Psoas muscle (tissue), 8 donors: ENCODE measurements around the gene GPX1. TPM values are rescaled to one million over a fixed set of nuclear protein-coding genes. Genes with fewer than 3 reads are reported as not detected.
A peak's percentile ranks its signal among the peaks of the same experiment; 100 is the strongest.

ENCODE experiments used
- ATAC-seq, 4 donors: fragments of 200-7000 bp; cut with Tn5 transposase; one replicate each; pipeline ENCODE4 v1.9.1; 2020; ENCODE audit warnings: moderate library complexity in 3 of 4, mild to moderate bottlenecking in 2 of 4
- DNase-seq, 2 donors: peaks; one replicate each; pipeline ENCODE4 v3.0.0-alpha.2; 2020
- H3K27ac ChIP-seq: fragments of 200-600 bp; one replicate; pipeline ENCODE4 v1.8.0; 2022
- H3K27me3 ChIP-seq, 3 donors: fragments of 200-600 bp in 1 of 3; one replicate each; pipeline versions ENCODE4 v1.6.1 to v1.8.0; 2013 to 2022; ENCODE audit warnings: low read length in 2 of 3, mild to moderate bottlenecking in 2 of 3, moderate library complexity in 1 of 3; ENCODE audit not compliant: insufficient read depth in 3 of 3
- H3K36me3 ChIP-seq, 2 donors: fragments of 200-600 bp in 1 of 2; one replicate each; pipeline versions ENCODE4 v1.6.1 to v1.8.0; 2013 to 2022; ENCODE audit warnings: low read depth in 1 of 2, mild to moderate bottlenecking in 1 of 2, moderate library complexity in 1 of 2; ENCODE audit not compliant: insufficient read depth in 1 of 2
- H3K4me1 ChIP-seq: fragments of 200-600 bp; one replicate; pipeline ENCODE4 v1.8.0; 2022
- H3K4me3 ChIP-seq: fragments of 200-600 bp; one replicate; pipeline ENCODE4 v1.8.0; 2022; ENCODE audit warnings: mild to moderate bottlenecking
- H3K9me3 ChIP-seq: fragments of 200-600 bp; one replicate; pipeline ENCODE4 v1.8.0; 2022
- CTCF ChIP-seq: fragments of 200-600 bp; IDR thresholded peaks from one replicate; pipeline ENCODE4 v1.8.0; 2022; ENCODE audit warnings: antibody characterized with exemption
- WGBS, 3 donors: extraction: QIAGEN DNeasy Blood & Tissue Kit; methylation state at CpG; one replicate each; pipeline versions ENCODE4 v1.1.6 to v1.1.7; 2013; 5-methylcytosine and 5-hydroxymethylcytosine counted together
- intact Hi-C, 2 donors: fragments of 100-400 bp; cut with DNase I; formaldehyde crosslinking; loops; one replicate each; pipeline versions ENCODE4 v1.11.0 to v1.14.2; 2022
- polyA plus RNA-seq, 3 donors: library from polyadenylated mRNA; stranded (reverse); fragments of 200-250 nt; gene quantifications; one replicate each; pipeline ENCODE4 v1.2.3, GENCODE V29; 2013
- total RNA-seq, 4 donors: library from RNA; stranded (reverse); fragmentation: NEBNext Ultra II Directional in 2 of 4; extraction: Animal tissue kit (Norgen Biotek cat#: 25700) in 2 of 4; gene quantifications; one replicate each; pipeline versions ENCODE4 v1.2.1 to v1.2.4, GENCODE V29; 2021 to 2023
- donor health status: healthy with polysubstance abuse.
- donor health status: DM: no; HTN: no; CAD: no; lungs with moderate emphysema.
- donor health status: Bipolar disorder and iron deficiency.
- donor health status: healthy.
- donor health status: DM: yes; HTN: yes; CAD: no.
- donor health status: DM: no; HTN: no; CAD: no.
- donor health status: DM: no; HTN: no; CAD: no.
- donor health status: DM: yes; HTN: yes; CAD: no.

GPX1 gene
- total and polyA plus RNA-seq, 7 donors: 100 to 251 (median 129) TPM

GRCh38 chr3:49388289-49388820, 30.2 kb upstream of the GPX1 start:
- DNase-seq (no peak), ATAC-seq (no peak)
- no peaks in the 10 kb centered on the region for H3K9me3 ChIP-seq
- H3K36me3 ChIP-seq: peaks cover 0 to 5% of the 10 kb centered on the region in 2 donors
- TF ChIP-seq CTCF: no peak
- no peak overlapping the region for H3K4me3 ChIP-seq
- WGBS, 3 donors: 73 to 86% (median 83%) methylated on average over 1 of the region's 1 CpG
- H3K27ac ChIP-seq: peak overlapping the region; percentile 43
- intact Hi-C loops: no loop called here
- H3K27me3 ChIP-seq: no peaks in the 10 kb centered on the region
- H3K4me1 ChIP-seq: peaks cover 64% of the 10 kb centered on the region

GRCh38 chr3:49387721-49388120, 29.6 kb upstream of the GPX1 start:
- Histone ChIP-seq H3K36me3 (peaks cover 0 to 5% of the 10 kb centered on the region in 2 donors), H3K27ac (no peak overlapping the region), H3K4me1 (peaks cover 60% of the 10 kb centered on the region), H3K27me3 (no peaks in the 10 kb centered on the region), H3K4me3 (no peak overlapping the region), H3K9me3 (no peaks in the 10 kb centered on the region)
- WGBS, 3 donors: 88 to 92% (median 91%) methylated on average over 2 of the region's 2 CpGs
- no peak for DNase-seq
- no peak for TF ChIP-seq CTCF
- intact Hi-C loops: no loop called here
- peak in 3 of 4 donors; percentile 3 to 28 (median 25) for ATAC-seq

GRCh38 chr3:49386056-49386756, 28.1 kb upstream of the GPX1 start:
- WGBS, 3 donors: 69 to 81% (median 77%) methylated on average over 11 of the region's 11 CpGs
- H3K27me3 ChIP-seq: no peaks in the 10 kb centered on the region
- no peak for TF ChIP-seq CTCF
- ATAC-seq (no peak), DNase-seq (no peak)
- H3K36me3 ChIP-seq: no peaks in the 10 kb centered on the region
- no peak overlapping the region for H3K27ac ChIP-seq
- peaks cover 57% of the 10 kb centered on the region for H3K4me1 ChIP-seq
- H3K4me3 ChIP-seq: no peak overlapping the region
- intact Hi-C loops: no loop called here
- no peaks in the 10 kb centered on the region for H3K9me3 ChIP-seq

- peaks cover 55% of the 10 kb centered on the region for H3K4me1 ChIP-seq
- H3K4me3 ChIP-seq: no peak overlapping the region
- no peak for TF ChIP-seq CTCF
- WGBS, 3 donors: 95 to 97% (median 96%) methylated on average over 1 of the region's 1 CpG
- intact Hi-C loops: no loop called here
- no peak for DNase-seq
- ATAC-seq: no peak
- H3K27ac ChIP-seq: no peak overlapping the region
- H3K27me3 ChIP-seq: no peaks in the 10 kb centered on the region
- H3K36me3 ChIP-seq: no peaks in the 10 kb centered on the region
- H3K9me3 ChIP-seq: no peaks in the 10 kb centered on the region
Measured at GRCh38 chr3:49385617-49386016, 27.5 kb upstream of the GPX1 start.

GRCh38 chr3:49383387-49383786, 25.2 kb upstream of the GPX1 start:
- DNase-seq (no peak), ATAC-seq (no peak)
- Histone ChIP-seq H3K4me1 (peaks cover 50% of the 10 kb centered on the region), H3K27ac (no peak overlapping the region), H3K4me3 (no peak overlapping the region), H3K27me3 (no peaks in the 10 kb centered on the region), H3K36me3 (no peaks in the 10 kb centered on the region), H3K9me3 (no peaks in the 10 kb centered on the region)
- 56 to 77% (median 56%) methylated on average over 5 of the region's 5 CpGs for WGBS, 3 donors
- TF ChIP-seq CTCF: no peak
- intact Hi-C loops: no loop called here
